GM21825 (cell line): ENCODE measurements around the gene MCM7.
A peak's percentile ranks its signal among the peaks of the same experiment; 100 is the strongest.

Experiments
- ATAC-seq: cut with Tn5 transposase; IDR thresholded peaks from one replicate; pipeline ENCODE4 v1.9.1; 2021; ENCODE audit warnings: mild to moderate bottlenecking, moderate library complexity; ENCODE audit not compliant: unreplicated experiment

The MCM7 gene

GRCh38 chr7:100124301-100125230 lies 23.4 kb upstream of the MCM7 start:
- ATAC-seq: no peak

- no peak for ATAC-seq
Measured at GRCh38 chr7:100122568-100122967, 21.4 kb upstream of the MCM7 start.

- ATAC-seq: no peak
Measured at GRCh38 chr7:100122067-100122466, 20.9 kb upstream of the MCM7 start.

GRCh38 chr7:100120733-100121036 lies 19.5 kb upstream of the MCM7 start:
- ATAC-seq: no peak

- peak; percentile 35 for ATAC-seq
Measured at GRCh38 chr7:100119970-100120732, 19.0 kb upstream of the MCM7 start.

GRCh38 chr7:100119072-100119969 lies 18.1 kb upstream of the MCM7 start, which contains the start of the genes CNPY4 and TAF6:
CNPY4 (plus strand) TSS chr7:100119634; CDS start chr7:100119745, 111 bp downstream.
TAF6 (minus strand) TSS chr7:100119358; CDS start chr7:100114209, 5,149 bp downstream.
- ATAC-seq: peak; percentile 66

- no peak for ATAC-seq
Measured at GRCh38 chr7:100118388-100119071, 17.3 kb upstream of the MCM7 start.

- ATAC-seq: no peak
Measured at GRCh38 chr7:100115026-100115425, 13.8 kb upstream of the MCM7 start.

GRCh38 chr7:100111914-100112313 lies 10.7 kb upstream of the MCM7 start:
- ATAC-seq: no peak

GRCh38 chr7:100111156-100111555 lies 10.0 kb upstream of the MCM7 start:
- no peak for ATAC-seq

GRCh38 chr7:100109521-100110163 lies 8.4 kb upstream of the MCM7 start:
- ATAC-seq: no peak

- ATAC-seq: no peak
Measured at GRCh38 chr7:100107890-100108289, 6.7 kb upstream of the MCM7 start.

- no peak for ATAC-seq
Measured at GRCh38 chr7:100107125-100107737, 6.0 kb upstream of the MCM7 start.

- ATAC-seq: no peak
Measured at GRCh38 chr7:100106633-100107032, 5.4 kb upstream of the MCM7 start.

- no peak for ATAC-seq
Measured at GRCh38 chr7:100105534-100105933, 4.3 kb upstream of the MCM7 start.

- no peak for ATAC-seq
Measured at GRCh38 chr7:100102950-100103840, 2.0 kb upstream of the MCM7 start.

GRCh38 chr7:100100420-100101015 lies 679 bp downstream of the MCM7 start:
- peak; percentile 67 for ATAC-seq

- no peak for ATAC-seq
Measured at GRCh38 chr7:100099452-100099851, 1.7 kb downstream of the MCM7 start.
